Activated naive CD4-positive, alpha-beta T cell treated with Interleukin-2 at 50 U/mL for 16 hours (primary cell): ENCODE data around the gene RMND1.
"Not testable (repeated sequence)": the region's sequence is repeated elsewhere in the genome, so short reads cannot be mapped to it uniquely, and the experiment has no call there.

Source experiments
- DNase-seq: peaks from one replicate; pipeline ENCODE4 v3.0.0-alpha.2; 2020

The RMND1 gene

DNA sequence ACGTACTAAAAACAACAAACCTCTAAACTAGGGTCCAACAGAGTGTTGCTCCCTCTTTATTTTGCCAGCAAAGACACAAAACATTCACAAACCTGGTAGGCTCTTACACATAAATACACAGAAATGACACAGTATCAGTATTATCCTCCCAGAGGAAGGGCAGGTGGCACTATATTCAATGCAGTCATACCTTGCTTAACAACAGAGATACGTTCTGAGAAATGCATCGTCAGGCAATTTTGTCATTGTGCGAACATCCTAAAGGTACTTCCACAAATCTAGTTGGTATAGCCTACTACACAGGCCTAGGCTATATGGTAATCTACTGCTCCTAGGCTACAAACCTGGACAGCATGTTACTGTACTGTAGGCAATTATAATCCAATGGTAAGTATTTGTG lies 70.2 kb downstream of the RMND1 start:
- no peak for DNase-seq

DNA sequence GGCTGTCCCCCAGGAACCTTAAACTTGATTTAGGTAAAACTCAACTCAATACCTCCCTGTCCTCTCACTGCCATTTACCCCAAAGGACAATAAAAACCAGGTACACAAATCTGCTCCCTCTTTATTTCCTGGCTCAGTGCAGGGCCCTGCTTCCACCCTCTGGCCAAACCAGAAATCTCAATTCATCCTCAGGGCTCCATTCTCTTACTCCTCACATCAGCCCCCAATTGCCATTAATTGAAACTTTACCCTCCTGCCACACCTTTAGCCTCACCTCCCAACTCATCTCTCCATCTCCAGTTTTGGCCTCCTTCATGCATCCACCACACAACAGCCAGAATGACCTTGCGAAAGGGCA lies 71.1 kb downstream of the RMND1 start:
- DNase-seq = no peak

DNA sequence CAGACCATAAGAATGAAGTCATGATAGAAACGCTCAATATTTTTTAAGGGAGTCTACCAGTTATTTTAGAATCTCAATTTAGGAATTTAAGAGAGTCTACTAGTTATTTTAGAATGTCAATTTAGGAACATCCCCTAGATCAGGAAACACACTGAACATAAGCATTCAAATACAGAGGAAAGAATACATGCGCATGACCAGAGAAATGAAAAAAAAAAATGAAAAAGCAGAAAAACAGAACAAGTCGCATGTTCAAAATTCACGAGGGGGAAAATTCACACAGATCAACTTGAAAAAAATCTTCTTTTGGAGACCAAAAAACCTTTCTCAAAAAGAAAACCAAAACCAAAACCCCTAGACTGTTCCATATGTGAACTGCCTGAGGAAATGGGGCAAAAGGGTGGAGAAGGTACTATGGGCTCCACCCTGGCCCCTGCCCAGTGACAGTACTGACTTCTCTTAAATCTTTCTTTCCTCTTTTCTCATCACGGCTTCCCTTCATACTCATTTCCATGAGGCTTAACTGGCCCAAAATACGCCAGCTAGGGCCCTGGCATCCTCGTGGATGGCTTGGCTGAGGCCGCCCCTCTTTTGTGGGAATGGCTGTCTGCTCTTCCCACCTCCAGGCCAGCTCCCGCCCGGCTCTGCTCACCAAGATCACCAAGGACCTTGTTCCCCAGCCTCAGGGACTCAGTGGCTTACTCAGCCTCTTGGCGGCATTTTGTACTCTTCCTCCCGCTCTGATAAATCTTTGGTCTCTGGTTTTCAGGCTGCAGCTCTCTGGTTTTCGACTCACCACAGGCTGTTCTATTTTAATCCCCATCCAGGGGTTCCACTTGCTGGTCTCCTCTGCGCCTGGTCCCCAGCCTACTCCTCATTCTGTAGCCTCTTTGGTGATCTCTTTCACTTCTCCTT lies 71.7 kb downstream of the RMND1 start:
- peak; percentile 14 for DNase-seq

DNA sequence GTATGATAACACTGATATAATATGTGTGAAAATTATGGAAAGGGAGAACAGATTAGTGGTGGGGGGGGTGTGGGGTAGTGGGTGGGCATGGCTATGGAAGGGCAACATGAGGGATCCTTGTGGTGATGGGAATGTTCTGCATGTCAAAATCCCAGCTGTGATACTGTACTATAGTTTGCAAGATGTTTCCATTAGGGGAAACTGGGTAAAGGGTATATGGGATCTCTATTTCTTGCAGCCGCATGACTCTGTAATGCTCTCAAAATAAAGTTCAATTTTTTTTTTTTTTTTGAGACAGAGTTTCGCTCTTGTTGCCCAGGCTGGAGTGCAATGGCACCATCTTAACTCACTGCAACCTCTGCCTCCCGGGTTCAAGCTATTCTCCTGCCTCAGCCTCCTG lies 74.8 kb downstream of the RMND1 start:
- DNase-seq = no peak

DNA sequence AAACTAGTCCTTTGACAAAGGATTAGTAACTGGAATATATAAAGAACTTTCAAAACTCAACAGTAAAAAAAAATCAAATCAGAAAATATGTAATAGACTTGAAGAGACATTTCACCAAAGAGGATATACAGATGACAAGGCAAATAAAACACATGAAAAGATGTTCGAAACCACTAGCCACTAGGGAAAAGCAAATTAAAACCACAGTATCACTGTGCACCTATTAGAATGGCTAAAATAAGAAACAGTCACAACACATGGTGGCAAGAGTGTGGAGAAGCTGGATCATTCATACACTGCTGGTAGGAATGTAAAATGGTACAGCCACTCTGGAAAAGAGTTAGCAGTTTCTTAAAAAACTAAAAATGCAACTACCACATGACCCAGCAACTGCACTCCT lies 75.5 kb downstream of the RMND1 start:
- no peak for DNase-seq

DNA sequence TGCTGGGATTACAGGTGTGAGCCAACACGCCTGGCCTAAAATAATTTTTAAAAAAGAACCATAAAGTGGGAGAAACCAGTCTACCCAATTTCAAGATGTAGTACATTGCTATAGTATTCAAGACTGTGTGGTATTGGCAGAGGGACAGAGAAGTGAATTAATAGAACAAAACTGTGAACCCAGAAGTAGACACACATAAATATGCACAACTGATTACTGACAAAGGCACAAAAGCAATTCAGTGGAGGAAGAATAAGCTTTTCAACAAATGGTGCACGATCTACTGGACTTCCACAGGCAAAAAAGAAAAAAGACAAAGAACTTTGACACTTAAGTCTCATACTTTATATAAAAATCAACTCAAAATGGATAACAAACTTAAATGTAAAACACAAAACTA lies 76.1 kb downstream of the RMND1 start:
- DNase-seq = no peak

DNA sequence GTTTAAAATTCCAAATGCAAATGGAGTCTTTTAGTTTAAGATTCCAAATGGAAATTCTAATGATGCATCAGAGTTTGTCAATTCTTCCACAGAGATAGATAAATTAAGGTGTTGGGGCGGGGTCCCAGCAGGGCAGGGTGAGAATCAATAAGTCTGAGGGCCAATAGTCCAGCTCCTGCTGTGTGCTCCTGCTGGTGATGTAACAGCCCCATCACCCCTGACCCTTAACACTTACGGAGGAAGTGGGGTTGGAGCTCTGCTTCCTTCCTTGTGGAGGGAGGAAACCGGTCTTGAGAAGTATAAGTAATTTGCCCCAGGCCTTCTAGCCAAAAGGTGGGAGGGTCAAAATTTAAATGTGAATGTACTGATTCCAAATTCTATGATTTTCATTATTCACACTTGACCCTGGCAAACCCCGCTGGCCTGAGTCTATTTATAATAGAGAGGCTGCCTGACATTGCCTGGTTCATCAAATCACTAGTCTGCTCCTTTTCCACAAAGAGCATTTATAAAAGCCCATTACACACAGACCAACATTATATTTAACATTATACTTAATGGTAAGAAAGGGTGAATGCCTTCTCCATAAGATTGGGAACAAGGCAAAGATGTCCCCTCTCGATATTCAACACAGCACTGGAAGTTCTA lies 77.8 kb downstream of the RMND1 start:
- DNase-seq = no peak

DNA sequence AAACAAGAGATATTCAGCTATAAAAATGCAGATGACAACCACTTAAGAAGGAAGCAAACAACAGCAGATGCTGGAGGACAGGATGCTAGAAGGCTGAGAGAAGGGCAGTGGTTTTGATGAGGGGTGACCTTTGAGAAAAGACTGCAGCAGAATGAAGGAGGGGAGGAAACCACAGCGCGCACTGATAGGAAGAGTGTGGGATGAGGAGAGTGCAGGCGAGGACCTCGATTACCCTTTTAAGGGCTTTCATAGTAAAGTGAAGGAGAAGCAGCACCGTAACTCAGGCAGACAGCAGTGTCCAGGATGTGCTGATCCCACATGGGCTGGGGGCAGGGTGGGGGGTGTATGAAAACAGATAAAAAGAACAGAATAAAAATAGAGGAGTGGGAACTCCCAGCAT lies 79.8 kb downstream of the RMND1 start:
- no peak for DNase-seq

DNA sequence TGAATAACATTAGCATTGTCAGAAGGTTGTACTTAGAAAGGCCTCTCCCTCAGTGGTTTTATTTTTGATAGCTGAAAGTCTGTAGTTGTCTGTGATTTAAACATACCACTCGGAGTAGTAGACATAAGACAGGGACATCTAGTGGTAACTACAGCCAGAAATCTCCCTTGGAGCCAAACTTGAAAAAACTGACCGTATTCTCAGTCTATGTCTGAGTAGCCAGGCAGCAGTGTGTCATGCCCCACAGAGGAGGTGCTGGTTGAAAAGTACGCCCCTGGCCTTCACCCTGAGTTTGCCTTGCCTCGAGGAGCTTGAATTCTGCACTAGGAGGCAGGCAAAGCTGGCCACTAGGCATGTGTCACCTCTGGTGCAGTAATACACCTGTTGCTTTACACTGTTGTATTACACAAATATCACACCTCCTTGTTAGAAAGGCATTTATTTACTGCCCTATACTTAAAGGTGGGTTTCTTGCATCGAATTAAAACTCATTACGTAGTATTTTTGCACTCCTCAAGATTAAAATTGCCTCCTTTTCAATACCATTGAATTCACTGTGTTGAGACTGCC lies 81.3 kb downstream of the RMND1 start:
- no peak for DNase-seq

DNA sequence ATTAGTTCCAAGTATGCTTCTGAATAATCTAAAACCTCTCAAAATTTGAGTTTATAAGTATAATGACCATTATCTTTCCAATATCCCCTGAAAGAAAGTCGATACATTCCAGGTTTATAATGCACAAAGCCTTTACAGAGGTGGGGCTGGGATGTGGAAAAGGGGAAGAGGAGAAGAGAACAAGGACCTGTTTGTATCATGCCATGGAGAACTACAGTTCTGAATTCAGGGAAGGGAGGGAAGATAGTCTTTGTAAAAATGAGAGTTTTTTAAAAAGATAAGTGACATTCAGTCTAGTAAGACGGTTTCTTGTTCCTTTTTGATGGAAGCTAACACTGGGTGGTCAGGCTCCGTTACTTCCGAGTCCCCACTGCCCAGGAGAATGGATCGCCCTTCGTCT lies 86.7 kb downstream of the RMND1 start:
- no peak for DNase-seq

DNA sequence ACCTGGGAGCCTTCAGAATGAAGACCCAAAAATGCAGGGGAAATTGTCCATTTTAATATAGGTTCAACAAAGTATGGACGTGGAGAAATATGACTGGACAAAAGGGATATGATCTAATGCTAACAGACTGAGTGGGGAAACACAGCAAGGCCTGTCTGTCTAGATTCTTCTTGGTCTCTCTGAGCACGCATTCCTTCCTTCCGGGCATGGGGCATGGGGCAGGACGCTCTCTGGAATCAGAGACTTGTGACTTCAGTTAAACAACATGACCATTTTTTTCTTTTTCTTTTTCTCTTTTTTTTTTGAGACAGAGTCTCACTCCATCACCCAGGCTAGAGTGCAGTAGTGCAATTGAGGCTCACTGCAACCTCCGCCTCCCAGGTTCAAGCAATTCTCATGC lies 92.4 kb downstream of the RMND1 start:
- no peak for DNase-seq

DNA sequence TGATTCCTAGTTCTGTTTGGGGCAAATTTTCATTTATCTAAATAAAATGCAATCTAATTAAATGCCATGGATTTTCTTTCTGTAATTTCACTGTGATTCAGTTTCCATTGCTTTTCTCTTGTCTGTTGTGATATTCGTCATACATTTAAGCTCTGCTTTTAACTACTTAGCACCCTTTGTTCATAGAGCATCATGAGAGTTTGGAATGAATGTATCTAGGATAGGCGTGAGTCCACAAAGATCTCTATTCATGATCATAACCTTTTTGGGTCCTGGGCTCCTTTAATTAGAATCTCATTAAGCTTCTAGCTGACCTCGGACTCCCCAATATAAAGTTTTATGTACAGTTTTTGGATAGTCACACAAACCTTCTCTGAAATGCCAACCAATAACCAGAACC lies 93.5 kb downstream of the RMND1 start:
- no peak for DNase-seq

DNA sequence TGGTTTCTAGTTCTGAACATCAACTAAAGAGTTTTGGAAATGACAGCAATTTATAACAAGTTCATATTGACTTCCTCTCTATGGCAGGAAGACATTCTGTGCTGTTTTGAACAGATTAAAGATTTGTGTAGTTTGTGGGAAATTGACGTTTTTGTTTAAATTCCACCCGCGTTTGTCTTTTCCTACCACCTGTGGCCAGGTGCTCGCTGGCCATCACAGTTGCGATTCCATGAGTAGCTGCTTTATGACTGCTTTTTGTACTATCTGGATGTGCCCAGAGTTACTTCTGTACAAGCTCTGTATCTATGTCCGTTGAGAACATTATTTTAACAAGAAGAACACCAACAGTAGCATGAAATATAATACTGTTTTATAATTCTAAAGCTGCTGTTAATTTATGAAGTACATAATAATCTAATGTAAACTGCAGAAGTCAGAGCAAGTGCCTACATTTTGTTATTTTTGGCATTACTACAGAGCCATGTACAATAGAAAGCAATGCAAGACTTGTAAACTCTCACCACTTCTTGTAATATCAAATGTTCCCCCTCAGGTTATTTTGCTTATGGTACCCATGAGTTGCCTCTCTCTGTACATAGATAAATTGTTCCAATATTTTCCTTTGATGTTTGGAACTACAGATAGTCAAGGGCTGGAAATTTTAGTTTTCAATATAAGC lies 94.0 kb downstream of the RMND1 start:
- DNase-seq = no peak

DNA sequence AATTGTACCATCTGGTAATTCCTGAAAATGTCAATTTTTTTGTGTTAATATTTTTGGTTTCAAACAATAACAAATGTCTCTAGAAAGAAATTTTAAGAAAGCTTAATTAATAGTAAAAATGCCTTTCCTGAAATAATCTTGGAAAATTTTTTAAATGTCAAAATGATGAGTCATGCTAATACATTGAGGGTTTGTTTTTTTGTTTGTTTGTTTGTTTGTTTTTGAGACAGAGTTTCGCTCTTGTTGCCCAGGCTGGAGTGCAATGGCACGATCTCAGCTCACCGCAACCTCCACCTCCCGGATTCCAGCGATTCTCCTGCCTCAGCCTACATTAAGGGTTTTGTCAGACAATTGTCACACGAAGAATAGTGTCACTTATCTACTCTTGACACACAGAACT lies 94.9 kb downstream of the RMND1 start:
- not testable (repeated sequence) for DNase-seq
